ENCODE results near the gene CHAD. TPM values are rescaled to one million over a fixed set of nuclear protein-coding genes. Genes with fewer than 3 reads are reported as not detected.
"Not testable (repeated sequence)": the region's sequence is repeated elsewhere in the genome, so short reads cannot be mapped to it uniquely, and the experiment has no call there.

The CHAD gene
- total and polyA plus RNA-seq, 2 experiments from 2014 or later: 2.5 TPM; not detected in 1

DNA sequence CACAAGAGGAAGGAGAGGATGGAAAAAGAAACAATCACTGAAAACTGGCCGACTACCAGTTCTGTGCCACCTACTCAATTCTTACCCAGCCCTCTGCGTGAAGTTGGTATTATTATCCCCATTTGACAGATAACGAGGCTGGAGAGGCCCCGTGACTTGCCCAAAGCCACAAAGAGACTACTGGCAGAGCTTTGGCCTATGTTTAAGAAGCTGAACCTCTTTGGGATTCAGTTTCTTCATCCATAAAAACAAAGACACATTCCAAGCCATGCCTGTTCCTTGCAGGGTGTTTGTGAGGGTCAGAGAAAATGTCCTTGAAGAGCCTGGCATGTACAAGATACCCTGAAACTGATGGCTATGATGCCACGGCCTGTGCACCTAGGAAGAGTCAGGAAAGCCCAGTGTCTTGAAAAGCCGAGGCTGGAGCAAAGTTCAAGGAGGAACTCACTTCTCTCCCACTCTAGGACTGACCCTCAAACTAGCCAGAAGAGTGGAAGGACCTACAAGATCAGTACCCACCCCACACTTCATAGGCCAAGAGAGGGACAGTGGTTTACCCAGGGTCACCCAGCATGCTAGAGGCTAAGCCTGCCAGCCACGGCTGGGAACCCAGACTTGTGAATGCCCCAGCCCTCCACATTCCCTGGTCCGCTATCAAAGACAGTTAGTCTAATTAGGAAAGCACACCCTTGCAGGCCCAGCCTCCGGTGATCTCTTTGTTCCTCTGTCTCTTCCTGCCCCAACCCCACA, 44.3 kb downstream of the CHAD start:
- Histone ChIP-seq H3K9me3 (ENCODE audit: low read depth) (no peaks in the 10 kb centered on the region), H3K27me3 (no peaks in the 10 kb centered on the region), H3K4me1 (ENCODE audit: low read depth) (peaks cover 36% of the 10 kb centered on the region), H3K36me3 (no peaks in the 10 kb centered on the region), H3K27ac (peak overlapping the region; percentile 68), H3K4me3 (no peak overlapping the region)
- TF ChIP-seq, protein P1, sequence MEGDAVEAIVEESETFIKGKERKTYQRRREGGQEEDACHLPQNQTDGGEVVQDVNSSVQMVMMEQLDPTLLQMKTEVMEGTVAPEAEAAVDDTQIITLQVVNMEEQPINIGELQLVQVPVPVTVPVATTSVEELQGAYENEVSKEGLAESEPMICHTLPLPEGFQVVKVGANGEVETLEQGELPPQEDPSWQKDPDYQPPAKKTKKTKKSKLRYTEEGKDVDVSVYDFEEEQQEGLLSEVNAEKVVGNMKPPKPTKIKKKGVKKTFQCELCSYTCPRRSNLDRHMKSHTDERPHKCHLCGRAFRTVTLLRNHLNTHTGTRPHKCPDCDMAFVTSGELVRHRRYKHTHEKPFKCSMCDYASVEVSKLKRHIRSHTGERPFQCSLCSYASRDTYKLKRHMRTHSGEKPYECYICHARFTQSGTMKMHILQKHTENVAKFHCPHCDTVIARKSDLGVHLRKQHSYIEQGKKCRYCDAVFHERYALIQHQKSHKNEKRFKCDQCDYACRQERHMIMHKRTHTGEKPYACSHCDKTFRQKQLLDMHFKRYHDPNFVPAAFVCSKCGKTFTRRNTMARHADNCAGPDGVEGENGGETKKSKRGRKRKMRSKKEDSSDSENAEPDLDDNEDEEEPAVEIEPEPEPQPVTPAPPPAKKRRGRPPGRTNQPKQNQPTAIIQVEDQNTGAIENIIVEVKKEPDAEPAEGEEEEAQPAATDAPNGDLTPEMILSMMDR (IDR thresholded peaks at IDR 0.05; ENCODE audit: low read depth, low read length): no peak
- no peak for DNase-seq (ENCODE audit: low read depth in 1 of 2, low spot score in 1 of 2)

DNA sequence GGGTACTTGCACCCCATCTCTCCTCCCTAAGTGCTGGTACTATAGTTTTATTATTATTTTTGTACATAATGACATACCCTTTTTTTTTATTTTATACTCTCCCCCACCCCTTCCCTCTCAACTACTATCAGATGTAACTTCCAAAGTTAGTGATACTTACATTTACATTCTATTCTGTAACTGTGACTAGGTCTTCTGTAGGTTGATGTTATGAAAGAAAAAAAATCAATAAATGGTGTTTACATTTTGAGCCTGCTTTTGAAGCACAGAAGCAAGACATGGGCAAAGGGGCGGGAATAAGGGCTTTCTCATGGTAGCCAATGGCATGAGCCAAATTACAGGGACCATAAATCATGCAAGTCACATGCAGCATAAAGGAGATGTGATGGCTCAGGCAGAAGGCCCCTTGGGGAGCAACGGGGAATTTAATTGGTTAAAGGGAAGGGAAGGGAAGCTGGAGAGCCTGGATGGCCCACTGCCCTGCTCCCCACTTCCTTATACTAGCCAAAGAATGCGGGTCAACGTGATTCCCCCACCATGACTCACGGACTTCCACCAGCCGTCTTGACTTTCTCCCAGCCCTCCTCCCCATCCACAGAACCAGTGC, 45.0 kb downstream of the CHAD start:
- H3K4me1 ChIP-seq (ENCODE audit: low read depth): peaks cover 34% of the 10 kb centered on the region
- no peaks in the 10 kb centered on the region for H3K36me3 ChIP-seq
- no peaks in the 10 kb centered on the region for H3K27me3 ChIP-seq
- H3K4me3 ChIP-seq: no peak overlapping the region
- no peaks in the 10 kb centered on the region for H3K9me3 ChIP-seq (ENCODE audit: low read depth)
- peak in 1 of 2 donors; percentile 94 for DNase-seq (ENCODE audit: low read depth in 1 of 2, low spot score in 1 of 2)
- TF ChIP-seq, protein P1 (IDR thresholded peaks at IDR 0.05; ENCODE audit: low read depth, low read length): no peak
- no peak overlapping the region for H3K27ac ChIP-seq

DNA sequence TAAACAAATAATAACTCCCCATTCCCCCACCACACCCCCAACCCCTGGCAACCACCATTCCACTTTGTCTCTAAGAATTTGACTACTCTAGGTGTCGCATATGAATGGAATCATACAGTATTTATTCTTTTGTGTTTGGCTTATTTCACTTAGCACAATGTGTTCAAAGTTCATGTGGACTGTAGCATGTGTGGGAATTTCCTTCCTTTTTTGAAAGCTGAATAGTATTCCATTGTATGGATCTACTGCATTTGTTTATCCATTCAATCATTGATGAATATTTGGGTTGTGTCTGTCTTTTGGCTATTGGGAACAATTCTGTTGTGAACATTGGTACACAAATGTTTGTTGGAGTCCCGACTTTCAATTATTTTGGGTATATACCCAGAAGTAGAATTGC, 45.9 kb downstream of the CHAD start:
- Histone ChIP-seq H3K4me1 (ENCODE audit: low read depth) (peaks cover 25% of the 10 kb centered on the region), H3K27me3 (no peaks in the 10 kb centered on the region), H3K4me3 (no peak overlapping the region), H3K9me3 (ENCODE audit: low read depth) (no peaks in the 10 kb centered on the region), H3K36me3 (no peaks in the 10 kb centered on the region), H3K27ac (no peak overlapping the region)
- DNase-seq (ENCODE audit: low read depth in 1 of 2, low spot score in 1 of 2): no peak
- TF ChIP-seq, protein P1 (IDR thresholded peaks at IDR 0.05; ENCODE audit: low read depth, low read length): no peak

DNA sequence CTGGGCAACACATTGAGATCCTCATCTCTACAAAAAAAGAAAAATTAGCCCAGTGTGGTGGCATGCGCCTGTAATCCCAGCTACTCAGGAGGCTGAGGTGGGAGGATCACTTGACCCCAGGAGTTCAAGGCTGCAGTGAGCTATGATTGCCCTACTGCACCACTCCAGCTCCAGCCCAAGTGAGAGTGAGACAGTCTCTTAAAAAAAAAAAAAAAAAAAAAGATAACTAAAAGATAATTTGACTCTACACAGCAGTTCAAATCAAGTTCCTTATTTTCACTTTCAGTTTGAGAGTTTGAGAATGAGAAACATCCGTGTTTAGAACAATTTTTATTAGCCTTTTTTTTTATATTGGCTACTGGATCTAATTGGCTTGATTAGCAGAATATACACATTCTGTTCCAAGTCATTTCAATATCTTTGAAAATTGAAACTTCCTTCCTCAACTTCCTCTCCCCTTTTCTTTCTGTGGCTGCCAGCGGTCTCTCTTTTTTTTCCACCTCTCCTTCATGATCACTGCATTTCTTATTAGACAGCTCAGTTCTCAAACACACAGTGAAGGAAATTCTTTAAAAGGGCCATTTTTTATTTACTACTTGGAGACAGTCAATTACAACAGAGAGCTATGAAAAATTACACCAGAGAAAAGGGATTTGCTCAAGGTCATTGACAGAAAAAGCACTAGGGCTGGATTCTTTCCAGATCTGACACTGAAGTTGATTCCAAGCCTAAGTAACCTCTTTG, 47.2 kb downstream of the CHAD start:
- peak in 1 of 2 donors; percentile 54 for DNase-seq (ENCODE audit: low read depth in 1 of 2, low spot score in 1 of 2)
- Histone ChIP-seq H3K4me1 (ENCODE audit: low read depth) (peaks cover 20% of the 10 kb centered on the region), H3K9me3 (ENCODE audit: low read depth) (no peaks in the 10 kb centered on the region), H3K27me3 (no peaks in the 10 kb centered on the region), H3K27ac (peak overlapping the region; percentile 70), H3K4me3 (no peak overlapping the region), H3K36me3 (no peaks in the 10 kb centered on the region)
- TF ChIP-seq, protein P1 (IDR thresholded peaks at IDR 0.05; ENCODE audit: low read depth, low read length): no peak

DNA sequence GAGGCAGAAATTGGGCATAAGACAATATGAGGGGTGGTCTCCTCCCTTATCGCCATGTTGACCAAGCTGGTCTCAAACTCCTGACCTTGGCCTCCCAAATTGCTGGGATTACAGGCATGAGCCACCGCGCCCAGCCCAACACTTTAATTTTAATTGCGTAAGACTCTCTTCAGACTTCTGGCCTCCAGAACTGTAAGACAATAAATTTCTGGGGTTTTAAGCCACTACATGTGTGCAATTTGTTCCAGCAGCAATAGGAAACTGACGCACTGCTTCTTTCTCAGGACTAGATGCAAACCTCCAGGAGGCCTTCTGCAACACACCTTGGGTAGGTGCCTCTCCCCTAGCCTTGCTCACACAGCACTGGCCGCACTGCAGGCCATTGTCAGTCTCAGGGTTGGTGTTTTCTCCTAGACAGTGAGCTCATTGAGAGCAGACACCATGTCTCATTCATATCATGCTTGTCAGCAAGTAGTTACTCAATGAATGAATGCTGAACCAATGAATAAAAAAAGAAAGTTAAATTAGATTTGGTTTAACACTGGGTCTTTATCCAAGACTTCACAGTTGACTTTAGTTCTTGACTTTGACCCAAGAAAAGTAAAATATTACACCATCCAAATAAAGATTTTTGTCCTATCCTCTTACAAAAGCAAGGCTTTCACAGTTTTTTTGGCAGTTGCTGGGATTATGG, 48.1 kb downstream of the CHAD start:
- Histone ChIP-seq H3K4me3 (no peak overlapping the region), H3K36me3 (no peaks in the 10 kb centered on the region), H3K9me3 (ENCODE audit: low read depth) (no peaks in the 10 kb centered on the region), H3K4me1 (ENCODE audit: low read depth) (peaks cover 18% of the 10 kb centered on the region), H3K27ac (no peak overlapping the region), H3K27me3 (no peaks in the 10 kb centered on the region)
- TF ChIP-seq, protein P1 (IDR thresholded peaks at IDR 0.05; ENCODE audit: low read depth, low read length): no peak
- peak in 1 of 2 donors; percentile 45 for DNase-seq (ENCODE audit: low read depth in 1 of 2, low spot score in 1 of 2)

DNA sequence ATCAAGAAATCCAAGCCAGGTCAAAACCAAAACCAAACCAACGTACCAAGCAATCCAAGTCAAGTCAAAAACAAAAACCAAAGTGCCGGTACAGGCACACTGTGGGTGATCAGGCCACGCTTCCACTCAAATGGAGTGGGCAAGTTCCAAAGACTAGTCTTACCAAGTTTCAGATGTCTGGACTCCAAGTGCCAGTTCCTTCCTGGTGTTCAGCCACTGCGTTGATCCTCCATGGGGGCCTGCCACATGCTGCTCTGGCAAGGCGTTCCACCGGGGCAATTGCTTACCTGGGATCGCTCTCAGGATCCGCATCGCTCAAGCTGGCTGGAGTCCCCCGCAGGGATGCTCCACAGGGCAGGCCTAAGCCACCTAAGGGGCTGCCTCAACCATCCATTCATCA, 49.1 kb downstream of the CHAD start:
- not testable (repeated sequence) for H3K9me3 ChIP-seq (ENCODE audit: low read depth); H3K36me3 ChIP-seq; H3K4me1 ChIP-seq (ENCODE audit: low read depth); H3K27me3 ChIP-seq; DNase-seq (ENCODE audit: low read depth in 1 of 2, low spot score in 1 of 2); H3K4me3 ChIP-seq; H3K27ac ChIP-seq
